ENCODE results near the gene SKIL. TPM values are rescaled to one million over a fixed set of nuclear protein-coding genes. Genes with fewer than 3 reads are reported as not detected.
A peak's percentile ranks its signal among the peaks of the same experiment; 100 is the strongest.

Gene SKIL, protein sequence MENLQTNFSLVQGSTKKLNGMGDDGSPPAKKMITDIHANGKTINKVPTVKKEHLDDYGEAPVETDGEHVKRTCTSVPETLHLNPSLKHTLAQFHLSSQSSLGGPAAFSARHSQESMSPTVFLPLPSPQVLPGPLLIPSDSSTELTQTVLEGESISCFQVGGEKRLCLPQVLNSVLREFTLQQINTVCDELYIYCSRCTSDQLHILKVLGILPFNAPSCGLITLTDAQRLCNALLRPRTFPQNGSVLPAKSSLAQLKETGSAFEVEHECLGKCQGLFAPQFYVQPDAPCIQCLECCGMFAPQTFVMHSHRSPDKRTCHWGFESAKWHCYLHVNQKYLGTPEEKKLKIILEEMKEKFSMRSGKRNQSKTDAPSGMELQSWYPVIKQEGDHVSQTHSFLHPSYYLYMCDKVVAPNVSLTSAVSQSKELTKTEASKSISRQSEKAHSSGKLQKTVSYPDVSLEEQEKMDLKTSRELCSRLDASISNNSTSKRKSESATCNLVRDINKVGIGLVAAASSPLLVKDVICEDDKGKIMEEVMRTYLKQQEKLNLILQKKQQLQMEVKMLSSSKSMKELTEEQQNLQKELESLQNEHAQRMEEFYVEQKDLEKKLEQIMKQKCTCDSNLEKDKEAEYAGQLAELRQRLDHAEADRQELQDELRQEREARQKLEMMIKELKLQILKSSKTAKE
- 10 to 100 TPM; 10.6 to 47.6 (median 16.6) TPM for polyA plus RNA-seq
- long read RNA-seq, donor 1 = 0 reads
- long read RNA-seq, donor 2, full-length matches to known transcripts = 8 of 13 reads
- long read RNA-seq, donor 2, partial matches to known transcripts = 5 of 13 reads
- long read RNA-seq, donor 2, other reads (novel, unspliced or antisense) = 0 of 13 reads
- long read RNA-seq, donor 3, full-length matches to known transcripts = 8 of 15 reads
- long read RNA-seq, donor 3, partial matches to known transcripts = 7 of 15 reads
- long read RNA-seq, donor 3, other reads (novel, unspliced or antisense) = 0 of 15 reads
- long read RNA-seq, donor 4 = 0 reads
- long read RNA-seq, donor 5, partial matches to known transcripts = 0 of 1 reads
- long read RNA-seq, donor 5, other reads (novel, unspliced or antisense) = 0 of 1 reads
- long read RNA-seq, donor 6, full-length matches to known transcripts = 11 of 16 reads
- long read RNA-seq, donor 6, partial matches to known transcripts = 5 of 16 reads
- long read RNA-seq, donor 6, other reads (novel, unspliced or antisense) = 0 of 16 reads
- long read RNA-seq, donor 7 = 0 reads
- long read RNA-seq, donor 8, partial matches to known transcripts = 0 of 1 reads
- long read RNA-seq, donor 8, other reads (novel, unspliced or antisense) = 0 of 1 reads
- long read RNA-seq, donor 9, partial matches to known transcripts = 0 of 2 reads
- long read RNA-seq, donor 9, other reads (novel, unspliced or antisense) = 0 of 2 reads
- long read RNA-seq, donor 10, transcript SKIL-205 (2 exons, 594 nt) = major isoform, 5 of 6 reads
- long read RNA-seq, donor 10, partial matches to known transcripts = 0 of 6 reads
- long read RNA-seq, donor 10, other reads (novel, unspliced or antisense) = 0 of 6 reads

DNA sequence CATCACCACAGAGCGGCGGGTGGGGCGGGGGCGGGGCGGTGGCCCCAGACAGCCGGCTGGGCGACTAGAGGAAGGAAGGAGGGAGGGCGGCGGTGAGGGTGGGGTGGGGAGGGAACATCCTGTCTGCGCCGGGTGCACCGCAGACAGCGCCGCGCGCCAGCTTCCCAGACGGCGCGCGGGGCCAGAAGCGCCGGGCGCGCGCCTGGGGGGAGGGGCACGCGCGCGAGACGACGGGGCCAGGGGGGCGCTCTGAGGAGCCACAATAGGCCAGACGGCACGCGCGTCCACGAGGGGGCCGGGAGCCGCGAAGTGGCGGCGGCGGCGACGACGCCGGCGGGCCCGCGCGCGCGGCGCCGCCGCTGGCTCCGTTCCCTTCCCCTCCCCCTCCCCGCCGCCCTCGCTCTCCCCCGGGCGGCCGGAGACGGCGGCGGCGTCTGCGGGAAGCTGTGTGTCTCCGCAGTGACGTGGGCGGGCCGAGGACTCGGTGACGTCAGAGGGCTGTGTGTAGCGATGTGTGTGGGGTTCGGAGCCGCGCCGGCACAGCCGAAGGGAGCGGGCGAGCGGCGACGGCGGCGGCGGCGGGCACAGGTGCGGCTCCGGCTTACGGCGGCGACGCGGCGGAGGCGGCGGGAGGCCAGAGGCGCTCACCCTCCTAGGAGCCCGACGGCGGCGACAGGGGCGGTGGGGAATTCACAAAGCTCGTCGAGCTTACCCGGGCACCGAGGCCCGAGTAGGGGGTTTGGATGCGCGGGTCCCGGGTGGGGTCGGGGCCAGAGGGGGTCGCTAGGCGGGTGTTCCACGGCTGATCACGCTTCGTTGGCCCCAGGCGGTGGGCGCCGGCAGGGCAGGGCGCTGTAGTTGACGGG is at the start of gene SKIL:
SKIL (plus strand) TSS at position 540 of the 866 bp plus-strand sequence. CDS start 2,617 bp downstream, outside the sequence.
- FAIRE-seq (no peak), DNase-seq (peak; percentile 97 to 99)
- H3K4me1 ChIP-seq (ENCODE audit: control insufficient read depth in 3 of 3, insufficient read depth in 2 of 3, low read depth in 1 of 3, low read length in 2 of 3) = peaks cover 7 to 30% (median 10%) of the 10 kb centered on the region in 3 donors
- WGBS, 3 donors = 0 to 1% (median 0%) methylated on average over 20 to 124 of the region's 124 CpGs
- peak within 1 kb of the TSS; percentile 99 to 100 (median 99) for H3K27ac ChIP-seq (ENCODE audit: low read depth in 1 of 3, low read length in 2 of 3)
- no peaks in the 10 kb centered on the region for H3K27me3 ChIP-seq (ENCODE audit: control insufficient read depth in 3 of 3, insufficient read depth in 3 of 3, low read length in 3 of 3)
- no peaks in the 10 kb centered on the region for H3K9me3 ChIP-seq (ENCODE audit: control insufficient read depth in 2 of 2, insufficient read depth in 1 of 2, low read depth in 1 of 2, low read length in 1 of 2)
- peaks cover 0 to 12% (median 2%) of the 10 kb centered on the region in 3 donors for H3K36me3 ChIP-seq (ENCODE audit: control insufficient read depth in 3 of 3, insufficient read depth in 2 of 3, low read depth in 1 of 3, low read length in 3 of 3)
- H3K4me3 ChIP-seq (ENCODE audit: low read depth in 1 of 3, low read length in 3 of 3) = peak within 1 kb of the TSS; percentile 66 to 98 (median 92)

DNA sequence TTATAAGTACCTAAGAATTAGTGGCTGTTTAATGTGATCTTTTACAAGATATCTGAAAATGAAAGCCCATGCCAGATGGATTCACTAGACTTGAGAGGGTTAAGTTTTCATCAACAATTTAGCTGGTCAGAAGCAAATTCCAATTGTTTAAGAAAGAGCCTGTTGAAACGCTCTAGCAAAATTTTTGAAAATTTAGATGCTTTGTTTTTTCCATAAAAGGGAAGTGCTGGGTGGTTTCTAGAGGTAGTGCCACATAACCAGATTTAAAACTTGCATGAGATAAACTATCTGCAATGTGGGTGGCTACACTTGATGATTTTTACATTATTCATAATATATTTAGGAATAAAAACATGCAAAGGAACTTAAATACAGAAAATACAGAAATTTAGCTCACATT is 48.5 kb upstream of the SKIL start:
- 67 to 84% (median 81%) methylated on average over 1 of the region's 1 CpG for WGBS, 3 donors
- H3K4me3 ChIP-seq (ENCODE audit: low read depth in 1 of 3, low read length in 3 of 3) = no peak overlapping the region
- FAIRE-seq (no peak), DNase-seq (no peak)
- H3K9me3 ChIP-seq (ENCODE audit: control insufficient read depth in 2 of 2, insufficient read depth in 1 of 2, low read depth in 1 of 2, low read length in 1 of 2) = peaks cover 0 to 6% of the 10 kb centered on the region in 2 donors
- H3K36me3 ChIP-seq (ENCODE audit: control insufficient read depth in 3 of 3, insufficient read depth in 2 of 3, low read depth in 1 of 3, low read length in 3 of 3) = peaks cover 0 to 2% (median 2%) of the 10 kb centered on the region in 3 donors
- no peak overlapping the region for H3K27ac ChIP-seq (ENCODE audit: low read depth in 1 of 3, low read length in 2 of 3)
- peaks cover 0 to 4% (median 0%) of the 10 kb centered on the region in 3 donors for H3K4me1 ChIP-seq (ENCODE audit: control insufficient read depth in 3 of 3, insufficient read depth in 2 of 3, low read depth in 1 of 3, low read length in 2 of 3)
- H3K27me3 ChIP-seq (ENCODE audit: control insufficient read depth in 3 of 3, insufficient read depth in 3 of 3, low read length in 3 of 3) = no peaks in the 10 kb centered on the region

DNA sequence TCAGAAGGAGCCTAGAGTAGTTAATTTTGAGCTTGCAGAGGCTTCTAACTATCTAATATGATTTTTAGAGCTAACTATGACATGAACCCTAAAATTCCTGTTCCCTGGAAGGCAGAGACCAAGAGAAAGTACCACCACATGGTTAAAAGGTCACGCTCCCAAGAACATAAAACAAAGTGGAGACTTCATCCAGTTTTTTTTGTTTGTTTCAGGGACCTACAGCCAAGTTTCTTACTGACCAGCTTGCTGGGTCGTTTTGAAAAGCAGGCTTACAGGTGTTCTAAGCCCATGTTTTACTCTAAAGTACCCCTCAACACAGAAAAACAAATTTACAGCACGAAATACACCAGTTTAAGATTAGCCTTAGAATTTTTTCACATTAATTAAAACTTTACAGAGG is 39.6 kb upstream of the SKIL start:
- FAIRE-seq = no peak
- no peak overlapping the region for H3K27ac ChIP-seq (ENCODE audit: low read depth in 1 of 3, low read length in 2 of 3)

DNA sequence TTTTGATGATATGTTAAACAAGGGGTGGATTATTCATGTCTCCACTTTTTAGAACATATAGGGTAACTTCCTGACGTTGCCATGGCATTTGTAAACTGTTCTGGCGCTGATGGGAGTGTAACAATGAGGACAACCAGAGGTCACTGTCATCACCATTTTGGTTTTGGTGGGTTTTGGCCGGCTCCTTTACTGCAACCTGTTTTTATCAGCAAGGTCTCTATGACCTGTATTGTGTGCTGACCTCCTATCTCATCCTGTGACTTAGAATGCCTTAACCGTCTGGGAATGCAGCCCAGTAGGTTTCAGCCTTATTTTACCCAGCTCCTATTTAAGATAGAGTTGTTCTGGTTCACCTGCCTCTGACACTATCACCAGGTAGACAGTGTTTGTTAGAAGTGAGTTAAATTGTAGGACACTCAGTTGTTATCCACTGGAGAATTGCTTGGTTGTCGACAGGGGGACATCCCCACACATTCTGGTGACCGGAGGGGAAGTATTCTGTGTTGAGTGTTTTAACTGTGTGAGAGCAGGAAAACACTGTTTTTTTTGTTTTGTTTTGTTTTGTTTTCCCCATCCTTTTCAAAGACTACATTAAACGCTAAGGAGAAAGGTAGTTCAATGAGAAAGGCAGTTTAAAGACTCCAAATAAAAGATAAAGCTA is 36.9 kb upstream of the SKIL start:
- no peak for DNase-seq
- H3K27me3 ChIP-seq (ENCODE audit: control insufficient read depth in 3 of 3, insufficient read depth in 3 of 3, low read length in 3 of 3) = no peaks in the 10 kb centered on the region
- 65 to 83% (median 73%) methylated on average over 7 of the region's 7 CpGs for WGBS, 3 donors
- H3K9me3 ChIP-seq (ENCODE audit: control insufficient read depth in 2 of 2, insufficient read depth in 1 of 2, low read depth in 1 of 2, low read length in 1 of 2) = no peaks in the 10 kb centered on the region
- no peak for FAIRE-seq
- H3K36me3 ChIP-seq (ENCODE audit: control insufficient read depth in 3 of 3, insufficient read depth in 2 of 3, low read depth in 1 of 3, low read length in 3 of 3) = no peaks in the 10 kb centered on the region
- H3K4me3 ChIP-seq (ENCODE audit: low read depth in 1 of 3, low read length in 3 of 3) = no peak overlapping the region
- H3K4me1 ChIP-seq (ENCODE audit: control insufficient read depth in 3 of 3, insufficient read depth in 2 of 3, low read depth in 1 of 3, low read length in 2 of 3) = peaks cover 0 to 10% (median 0%) of the 10 kb centered on the region in 3 donors
- H3K27ac ChIP-seq (ENCODE audit: low read depth in 1 of 3, low read length in 2 of 3) = peak overlapping the region in 1 of 3 donors; percentile 36

More for the DNA sequence above, 39.6 kb upstream of the SKIL start:
- Histone ChIP-seq H3K27me3 (ENCODE audit: control insufficient read depth in 3 of 3, insufficient read depth in 3 of 3, low read length in 3 of 3) (no peaks in the 10 kb centered on the region), H3K36me3 (ENCODE audit: control insufficient read depth in 3 of 3, insufficient read depth in 2 of 3, low read depth in 1 of 3, low read length in 3 of 3) (no peaks in the 10 kb centered on the region), H3K4me1 (ENCODE audit: control insufficient read depth in 3 of 3, insufficient read depth in 2 of 3, low read depth in 1 of 3, low read length in 2 of 3) (peaks cover 0 to 6% (median 0%) of the 10 kb centered on the region in 3 donors), H3K4me3 (ENCODE audit: low read depth in 1 of 3, low read length in 3 of 3) (no peak overlapping the region), H3K9me3 (ENCODE audit: control insufficient read depth in 2 of 2, insufficient read depth in 1 of 2, low read depth in 1 of 2, low read length in 1 of 2) (no peaks in the 10 kb centered on the region)
- no peak for DNase-seq
- 72 to 83% (median 78%) methylated on average over 3 of the region's 3 CpGs for WGBS, 3 donors

DNA sequence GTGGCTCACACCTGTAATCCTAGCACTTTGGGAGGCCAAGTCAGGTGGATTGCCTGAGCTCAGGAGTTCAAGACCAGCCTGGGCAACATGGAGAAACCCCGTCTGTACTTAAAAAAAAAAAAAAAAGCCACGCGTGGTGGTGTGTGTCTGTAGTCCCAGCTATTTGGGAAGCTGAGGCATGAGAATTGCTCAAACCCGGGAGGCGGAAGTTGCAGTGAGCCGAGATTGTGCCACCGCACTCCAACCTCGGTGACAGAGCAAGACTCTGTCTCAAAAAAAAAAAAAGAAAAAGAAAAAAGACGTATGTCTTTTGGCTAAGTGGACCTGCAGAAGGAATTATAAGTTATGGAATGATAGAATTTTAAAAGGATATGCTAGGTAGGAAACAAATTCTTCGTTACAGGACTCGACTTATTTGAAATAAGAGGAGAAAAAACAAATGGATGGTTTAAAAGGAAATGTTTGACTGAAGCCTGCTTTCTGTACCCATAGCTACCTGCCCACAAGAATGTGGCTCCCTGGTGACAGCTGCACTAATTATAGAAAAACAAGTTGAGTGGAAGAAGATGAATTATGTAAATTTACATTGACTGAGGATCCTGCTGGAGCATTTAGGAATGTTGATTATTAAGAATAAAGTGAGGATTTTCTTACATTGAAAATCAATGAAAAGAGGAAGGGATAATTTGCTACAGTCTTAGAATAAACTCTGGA is 36.0 kb upstream of the SKIL start:
- H3K4me3 ChIP-seq (ENCODE audit: low read depth in 1 of 3, low read length in 3 of 3) = no peak overlapping the region
- no peak for FAIRE-seq
- no peak overlapping the region for H3K27ac ChIP-seq (ENCODE audit: low read depth in 1 of 3, low read length in 2 of 3)
- H3K9me3 ChIP-seq (ENCODE audit: control insufficient read depth in 2 of 2, insufficient read depth in 1 of 2, low read depth in 1 of 2, low read length in 1 of 2) = no peaks in the 10 kb centered on the region
- H3K36me3 ChIP-seq (ENCODE audit: control insufficient read depth in 3 of 3, insufficient read depth in 2 of 3, low read depth in 1 of 3, low read length in 3 of 3) = no peaks in the 10 kb centered on the region
- peaks cover 0 to 10% (median 0%) of the 10 kb centered on the region in 3 donors for H3K4me1 ChIP-seq (ENCODE audit: control insufficient read depth in 3 of 3, insufficient read depth in 2 of 3, low read depth in 1 of 3, low read length in 2 of 3)
- H3K27me3 ChIP-seq (ENCODE audit: control insufficient read depth in 3 of 3, insufficient read depth in 3 of 3, low read length in 3 of 3) = no peaks in the 10 kb centered on the region
- 93 to 95% (median 95%) methylated on average over 11 of the region's 11 CpGs for WGBS, 3 donors
- DNase-seq = no peak

DNA sequence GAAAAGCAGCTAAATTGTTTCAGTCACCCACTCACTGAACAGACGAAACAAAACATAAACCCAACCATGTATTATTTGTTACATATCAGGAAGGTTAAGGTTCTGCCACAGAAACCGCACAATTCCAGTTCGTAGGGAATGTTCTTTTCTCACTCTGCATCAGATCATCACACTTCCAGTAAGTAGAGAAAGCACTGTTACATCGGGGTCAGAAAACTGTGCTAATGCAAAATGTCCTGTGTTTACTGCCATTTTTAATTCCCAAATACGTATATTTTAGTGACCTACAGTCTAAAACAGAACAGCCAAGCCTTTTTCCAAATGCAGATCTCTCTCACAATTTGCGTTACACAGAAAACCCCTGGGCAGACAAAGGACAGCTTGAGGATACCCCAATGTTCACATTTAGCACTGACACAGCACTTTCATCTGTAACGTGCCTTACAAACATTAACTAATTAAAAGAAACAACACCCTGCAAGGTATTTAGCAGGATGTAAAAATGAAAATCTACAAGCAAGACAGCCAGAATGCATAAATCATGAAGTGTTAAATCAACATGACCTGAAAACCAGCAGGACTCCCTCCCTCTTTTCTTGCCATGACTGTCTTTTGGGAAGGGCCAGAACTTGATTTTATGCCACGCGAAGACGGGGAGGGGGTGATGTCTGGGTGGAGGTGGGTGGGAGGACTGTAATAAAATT is 34.8 kb upstream of the SKIL start:
- Histone ChIP-seq H3K27ac (ENCODE audit: low read depth in 1 of 3, low read length in 2 of 3) (no peak overlapping the region), H3K27me3 (ENCODE audit: control insufficient read depth in 3 of 3, insufficient read depth in 3 of 3, low read length in 3 of 3) (no peaks in the 10 kb centered on the region), H3K4me3 (ENCODE audit: low read depth in 1 of 3, low read length in 3 of 3) (no peak overlapping the region), H3K9me3 (ENCODE audit: control insufficient read depth in 2 of 2, insufficient read depth in 1 of 2, low read depth in 1 of 2, low read length in 1 of 2) (peaks cover 0 to 8% of the 10 kb centered on the region in 2 donors), H3K36me3 (ENCODE audit: control insufficient read depth in 3 of 3, insufficient read depth in 2 of 3, low read depth in 1 of 3, low read length in 3 of 3) (no peaks in the 10 kb centered on the region), H3K4me1 (ENCODE audit: control insufficient read depth in 3 of 3, insufficient read depth in 2 of 3, low read depth in 1 of 3, low read length in 2 of 3) (peaks cover 0 to 10% (median 0%) of the 10 kb centered on the region in 3 donors)
- WGBS, 3 donors = 83 to 91% (median 88%) methylated on average over 10 of the region's 10 CpGs
- FAIRE-seq = no peak
- no peak for DNase-seq
